SJCRH30 (cell line): ENCODE results near the gene UGGT1. TPM values are rescaled to one million over a fixed set of nuclear protein-coding genes. Genes with fewer than 3 reads are reported as not detected.

Experiments used
- DNase-seq, 2 experiments: peaks; one replicate each; pipeline ENCODE4 v3.0.0-alpha.2; 2015 to 2020
- H3K27ac ChIP-seq: fragments of 250-450 bp; sonication (Bioruptor Pico); 2 replicates; pipeline ENCODE4 v1.5.1; 2020; ENCODE audit warnings: mild to moderate bottlenecking, moderate library complexity
- H3K27me3 ChIP-seq: fragments of 250-450 bp; sonication (Bioruptor Pico); 2 replicates; pipeline ENCODE4 v1.5.1; 2020; ENCODE audit warnings: mild to moderate bottlenecking, moderate library complexity
- H3K36me3 ChIP-seq: fragments of 250-450 bp; sonication (Bioruptor Pico); 2 replicates; pipeline ENCODE4 v1.5.1; 2020; ENCODE audit warnings: mild to moderate bottlenecking, moderate library complexity
- H3K4me1 ChIP-seq: fragments of 250-450 bp; sonication (Bioruptor Pico); 2 replicates; pipeline ENCODE4 v1.5.1; 2020; ENCODE audit warnings: mild to moderate bottlenecking, moderate library complexity
- H3K4me3 ChIP-seq: fragments of 250-450 bp; sonication (Bioruptor Pico); 2 replicates; pipeline ENCODE4 v1.5.1; 2020; ENCODE audit warnings: mild to moderate bottlenecking, moderate library complexity
- H3K9me3 ChIP-seq: fragments of 250-450 bp; sonication (Bioruptor Pico); replicated peaks from 2 replicates; pipeline ENCODE4 v1.5.1; 2020; ENCODE audit warnings: mild to moderate bottlenecking, moderate library complexity
- total RNA-seq: library from RNA; depleted of rRNA; stranded (reverse); fragments of >200 nt; shearing (Covaris generic); gene quantifications from 2 replicates; pipeline ENCODE4 v1.2.3, GENCODE V29; 2014; rRNA removed

The UGGT1 gene, protein sequence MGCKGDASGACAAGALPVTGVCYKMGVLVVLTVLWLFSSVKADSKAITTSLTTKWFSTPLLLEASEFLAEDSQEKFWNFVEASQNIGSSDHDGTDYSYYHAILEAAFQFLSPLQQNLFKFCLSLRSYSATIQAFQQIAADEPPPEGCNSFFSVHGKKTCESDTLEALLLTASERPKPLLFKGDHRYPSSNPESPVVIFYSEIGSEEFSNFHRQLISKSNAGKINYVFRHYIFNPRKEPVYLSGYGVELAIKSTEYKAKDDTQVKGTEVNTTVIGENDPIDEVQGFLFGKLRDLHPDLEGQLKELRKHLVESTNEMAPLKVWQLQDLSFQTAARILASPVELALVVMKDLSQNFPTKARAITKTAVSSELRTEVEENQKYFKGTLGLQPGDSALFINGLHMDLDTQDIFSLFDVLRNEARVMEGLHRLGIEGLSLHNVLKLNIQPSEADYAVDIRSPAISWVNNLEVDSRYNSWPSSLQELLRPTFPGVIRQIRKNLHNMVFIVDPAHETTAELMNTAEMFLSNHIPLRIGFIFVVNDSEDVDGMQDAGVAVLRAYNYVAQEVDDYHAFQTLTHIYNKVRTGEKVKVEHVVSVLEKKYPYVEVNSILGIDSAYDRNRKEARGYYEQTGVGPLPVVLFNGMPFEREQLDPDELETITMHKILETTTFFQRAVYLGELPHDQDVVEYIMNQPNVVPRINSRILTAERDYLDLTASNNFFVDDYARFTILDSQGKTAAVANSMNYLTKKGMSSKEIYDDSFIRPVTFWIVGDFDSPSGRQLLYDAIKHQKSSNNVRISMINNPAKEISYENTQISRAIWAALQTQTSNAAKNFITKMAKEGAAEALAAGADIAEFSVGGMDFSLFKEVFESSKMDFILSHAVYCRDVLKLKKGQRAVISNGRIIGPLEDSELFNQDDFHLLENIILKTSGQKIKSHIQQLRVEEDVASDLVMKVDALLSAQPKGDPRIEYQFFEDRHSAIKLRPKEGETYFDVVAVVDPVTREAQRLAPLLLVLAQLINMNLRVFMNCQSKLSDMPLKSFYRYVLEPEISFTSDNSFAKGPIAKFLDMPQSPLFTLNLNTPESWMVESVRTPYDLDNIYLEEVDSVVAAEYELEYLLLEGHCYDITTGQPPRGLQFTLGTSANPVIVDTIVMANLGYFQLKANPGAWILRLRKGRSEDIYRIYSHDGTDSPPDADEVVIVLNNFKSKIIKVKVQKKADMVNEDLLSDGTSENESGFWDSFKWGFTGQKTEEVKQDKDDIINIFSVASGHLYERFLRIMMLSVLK (N-terminal part only)
- 51.1 and 51.6 TPM in 2 replicates for total RNA-seq

DNA sequence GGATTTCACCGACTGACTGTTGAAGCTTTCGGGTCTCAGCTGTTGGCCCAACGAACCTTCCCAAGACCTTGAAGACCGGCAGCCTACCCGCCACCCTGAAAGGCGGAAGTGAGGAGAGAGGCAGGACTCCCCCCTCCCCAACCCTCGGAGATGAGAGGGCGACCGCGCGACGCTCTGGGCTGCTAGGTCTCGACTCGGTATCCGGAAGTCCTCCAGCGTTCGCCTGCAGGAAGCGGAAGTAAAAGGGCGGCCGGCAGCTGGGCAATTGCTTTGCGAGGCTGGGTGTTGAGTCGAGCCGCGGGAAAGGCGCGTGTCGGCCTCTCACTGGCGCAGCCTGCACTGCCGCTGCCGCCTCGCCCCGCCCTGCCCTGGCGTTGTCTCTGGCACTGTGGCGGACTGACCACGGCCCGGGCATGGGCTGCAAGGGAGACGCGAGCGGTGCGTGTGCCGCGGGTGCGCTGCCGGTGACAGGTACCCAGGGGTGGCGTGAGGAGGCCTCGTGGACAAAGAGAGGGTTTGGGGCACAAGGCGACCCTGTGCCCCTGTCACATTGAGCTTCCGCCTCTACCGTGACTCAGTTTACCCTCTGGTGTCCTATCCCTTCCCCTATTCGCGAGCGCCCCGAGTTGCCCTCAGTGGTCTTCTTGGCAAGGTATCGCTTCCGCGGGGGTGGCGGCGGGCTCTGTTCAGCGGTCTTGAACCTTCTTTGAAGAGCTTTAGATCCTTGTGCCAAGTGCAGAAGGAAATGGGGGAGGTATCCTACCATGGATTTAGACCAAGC lies at the start of gene UGGT1:
Gene UGGT1 (plus strand): TSS at position 256 of the 781 bp plus-strand sequence. CDS start 158 bp downstream, at position 414.
- H3K27ac ChIP-seq: peak within 1 kb of the TSS; percentile 53
- no peaks in the 10 kb centered on the region for H3K4me1 ChIP-seq
- DNase-seq: peak; percentile 97 to 98
- peak within 1 kb of the TSS; percentile 77 for H3K4me3 ChIP-seq
- no peaks in the 10 kb centered on the region; the same call in 1 of the 2 replicates for H3K36me3 ChIP-seq
- no peaks in the 10 kb centered on the region for H3K27me3 ChIP-seq
- H3K9me3 ChIP-seq: no peaks in the 10 kb centered on the region

DNA sequence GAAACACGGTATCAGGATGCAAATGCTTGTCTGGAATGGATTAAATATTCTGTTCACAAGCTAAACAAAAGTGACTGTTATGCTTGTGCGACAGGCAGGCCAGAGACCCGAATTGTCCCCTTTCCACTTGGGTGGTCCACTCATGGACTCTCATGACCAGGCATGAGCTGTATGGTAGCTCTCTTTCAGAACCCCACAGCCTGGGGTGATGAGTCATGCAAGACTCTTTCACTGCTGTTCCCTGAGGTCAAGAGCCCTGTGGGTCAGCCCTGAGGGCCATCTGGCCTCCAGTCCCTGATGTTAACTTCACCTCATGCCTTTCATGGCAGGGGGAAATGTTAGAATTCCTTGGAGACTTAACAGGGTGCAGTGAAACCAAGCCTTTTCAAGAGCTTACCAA lies 49.4 kb upstream of the UGGT1 start:
- Histone ChIP-seq H3K36me3 (no peaks in the 10 kb centered on the region), H3K4me3 (no peak overlapping the region), H3K27ac (no peak overlapping the region), H3K4me1 (peaks cover 2% of the 10 kb centered on the region; the same call in 1 of the 2 replicates), H3K27me3 (no peaks in the 10 kb centered on the region), H3K9me3 (peaks cover 15% of the 10 kb centered on the region)
- peak; percentile 68 for DNase-seq

DNA sequence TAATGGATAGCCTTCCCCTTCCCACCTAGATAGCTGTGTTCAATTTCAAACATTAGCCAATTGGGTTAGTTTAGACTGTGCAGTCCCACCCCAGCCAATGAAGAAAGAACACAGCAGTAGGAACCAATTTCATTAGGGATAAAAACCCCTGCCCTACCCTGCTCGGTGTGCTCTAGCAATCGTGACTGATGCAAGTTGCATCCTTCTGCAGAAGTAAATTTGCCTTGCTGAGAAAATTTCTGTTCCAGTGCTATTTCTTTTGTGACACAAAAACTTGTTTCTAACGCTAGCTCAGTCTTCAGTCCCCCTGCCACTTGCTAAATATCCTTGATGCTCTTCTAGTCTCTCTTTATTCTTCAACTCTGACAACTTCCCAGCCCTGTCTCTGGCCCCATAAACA lies 48.0 kb upstream of the UGGT1 start:
- H3K4me1 ChIP-seq: peaks cover 2% of the 10 kb centered on the region; the same call in 1 of the 2 replicates
- H3K4me3 ChIP-seq: no peak overlapping the region
- H3K27ac ChIP-seq: no peak overlapping the region
- DNase-seq: no peak
- peaks cover 15% of the 10 kb centered on the region for H3K9me3 ChIP-seq
- no peaks in the 10 kb centered on the region for H3K36me3 ChIP-seq
- no peaks in the 10 kb centered on the region for H3K27me3 ChIP-seq

DNA sequence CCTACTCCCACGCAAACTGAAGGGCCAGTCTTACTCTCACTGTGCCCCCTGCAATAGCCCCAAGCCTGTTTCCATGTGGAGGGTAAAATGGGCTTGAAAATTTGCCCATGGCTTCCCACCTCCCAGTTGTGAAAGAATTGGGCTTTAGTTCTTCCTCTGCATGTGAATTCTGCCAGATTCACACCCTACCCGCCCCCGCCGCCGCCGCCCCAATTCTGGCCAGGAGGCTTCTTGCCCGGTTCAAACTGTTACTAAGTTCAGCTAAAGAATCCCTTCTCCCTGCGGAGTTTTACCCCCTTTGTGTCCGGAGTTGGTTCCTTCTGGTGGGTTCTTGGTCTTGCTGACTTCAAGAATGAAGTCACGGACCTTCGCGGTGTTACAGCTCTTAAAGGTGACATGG lies 37.7 kb upstream of the UGGT1 start:
- Histone ChIP-seq H3K4me3 (no peak overlapping the region), H3K27ac (no peak overlapping the region), H3K27me3 (no peaks in the 10 kb centered on the region), H3K36me3 (no peaks in the 10 kb centered on the region), H3K4me1 (no peaks in the 10 kb centered on the region), H3K9me3 (0 out of 2 replicates have a peak, but pooled peaks cover 6% of the 10 kb centered on the region)
- DNase-seq: no peak

DNA sequence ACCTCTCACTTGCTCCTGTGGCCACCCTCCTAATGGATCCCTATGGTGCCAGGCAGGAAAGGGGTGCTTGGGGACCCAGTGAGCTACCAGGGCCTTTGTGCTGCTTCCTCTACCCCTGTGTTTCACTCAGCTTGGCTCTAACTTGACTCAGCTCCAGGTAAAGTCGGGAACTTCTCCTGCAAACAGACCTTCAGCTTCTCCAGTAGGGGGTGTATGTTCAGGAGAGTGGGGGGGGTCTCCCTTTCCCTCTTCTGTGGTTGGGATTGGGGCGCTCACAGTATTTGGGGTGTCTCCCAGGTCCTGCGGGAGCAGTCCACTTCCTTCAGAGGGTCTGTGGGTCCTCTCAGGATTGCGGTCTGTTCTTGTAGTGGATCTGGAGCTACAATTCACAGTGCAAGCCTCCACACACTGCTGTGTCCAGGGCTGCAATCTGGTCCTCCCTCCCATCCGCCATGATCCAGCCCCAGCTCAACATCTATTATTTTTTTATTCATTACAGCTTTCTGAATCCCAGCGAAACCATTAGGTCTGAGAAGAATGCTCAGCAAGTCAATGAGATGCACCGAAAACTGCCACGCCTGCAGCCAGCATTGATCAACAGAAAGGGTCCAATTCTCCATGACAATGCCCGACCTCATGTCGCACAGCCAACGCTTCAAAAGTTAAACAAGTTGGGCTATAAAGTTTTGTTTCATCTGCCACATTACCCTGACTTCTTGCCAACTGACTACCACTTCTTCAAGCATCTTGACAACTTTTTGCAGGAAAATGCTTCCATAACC lies 36.7 kb upstream of the UGGT1 start:
- 0 out of 2 replicates have a peak, but pooled peaks cover 6% of the 10 kb centered on the region for H3K9me3 ChIP-seq
- H3K36me3 ChIP-seq: no peaks in the 10 kb centered on the region
- no peak for DNase-seq
- H3K4me3 ChIP-seq: no peak overlapping the region
- no peak overlapping the region for H3K27ac ChIP-seq
- no peaks in the 10 kb centered on the region for H3K27me3 ChIP-seq
- H3K4me1 ChIP-seq: no peaks in the 10 kb centered on the region

DNA sequence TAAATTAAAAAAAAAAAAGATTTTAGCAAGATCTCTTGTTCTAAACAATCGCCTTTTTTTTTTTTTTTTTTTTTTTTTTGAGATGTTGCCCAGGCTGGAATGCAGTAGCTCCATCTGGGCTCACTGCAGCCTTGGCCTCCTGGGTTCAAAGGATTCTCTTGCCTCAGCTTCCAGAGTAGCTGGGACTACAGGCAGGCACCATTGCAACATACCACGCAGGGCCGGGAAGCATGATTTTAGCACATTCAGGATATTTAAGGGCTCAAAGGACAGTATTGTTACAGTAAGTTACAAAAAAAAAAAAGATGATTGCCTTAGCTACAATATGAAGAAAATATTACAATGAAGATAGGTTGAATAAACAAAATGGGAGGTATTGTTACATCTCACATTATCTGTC lies 33.7 kb upstream of the UGGT1 start:
- no peaks in the 10 kb centered on the region for H3K4me1 ChIP-seq
- no peak overlapping the region for H3K27ac ChIP-seq
- H3K9me3 ChIP-seq: no peaks in the 10 kb centered on the region
- H3K4me3 ChIP-seq: no peak overlapping the region
- H3K36me3 ChIP-seq: no peaks in the 10 kb centered on the region
- no peak for DNase-seq
- no peaks in the 10 kb centered on the region for H3K27me3 ChIP-seq

DNA sequence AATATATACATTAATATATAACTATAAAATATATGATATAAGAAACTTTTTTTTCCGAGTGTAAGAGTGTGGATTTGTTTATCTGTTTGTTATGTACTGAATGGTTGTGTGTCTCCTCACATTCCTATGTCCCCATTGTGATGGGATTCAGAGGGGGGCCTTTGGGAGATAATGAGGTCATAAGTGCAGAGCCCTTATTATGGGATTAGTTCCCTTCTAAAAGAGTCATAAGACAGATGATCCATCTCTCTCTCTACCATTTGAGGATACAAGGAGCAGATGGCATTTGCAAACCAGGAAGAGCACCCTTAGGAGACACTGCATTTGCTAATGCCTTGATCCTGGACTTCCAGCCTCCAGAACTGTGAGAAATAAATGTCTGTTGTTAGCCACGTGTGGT lies 32.9 kb upstream of the UGGT1 start:
- no peaks in the 10 kb centered on the region for H3K4me1 ChIP-seq
- no peaks in the 10 kb centered on the region for H3K36me3 ChIP-seq
- no peak for DNase-seq
- H3K27ac ChIP-seq: no peak overlapping the region
- H3K27me3 ChIP-seq: no peaks in the 10 kb centered on the region
- H3K4me3 ChIP-seq: no peak overlapping the region
- no peaks in the 10 kb centered on the region for H3K9me3 ChIP-seq

DNA sequence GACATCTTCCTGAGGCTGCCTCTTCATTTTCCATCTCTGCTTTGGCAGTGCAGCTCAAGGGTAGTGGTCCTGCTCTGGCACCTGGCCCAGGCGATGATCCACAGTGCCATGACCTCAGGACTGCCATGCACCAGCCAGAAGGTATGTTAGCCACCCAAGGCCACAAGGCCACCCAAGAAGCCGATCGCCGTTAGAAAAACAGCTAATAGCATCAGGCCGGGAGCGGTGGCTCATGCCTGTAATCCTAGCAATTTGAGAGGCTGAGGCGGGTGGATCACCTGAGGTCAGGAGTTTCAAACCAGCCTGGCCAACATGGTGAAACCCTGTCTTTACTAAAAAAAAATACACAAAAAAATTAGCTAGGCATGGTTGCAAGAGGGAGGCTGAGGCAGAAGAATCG lies 28.4 kb upstream of the UGGT1 start:
- H3K36me3 ChIP-seq: no peaks in the 10 kb centered on the region
- no peak overlapping the region for H3K4me3 ChIP-seq
- peak; percentile 20 to 29 for DNase-seq

DNA sequence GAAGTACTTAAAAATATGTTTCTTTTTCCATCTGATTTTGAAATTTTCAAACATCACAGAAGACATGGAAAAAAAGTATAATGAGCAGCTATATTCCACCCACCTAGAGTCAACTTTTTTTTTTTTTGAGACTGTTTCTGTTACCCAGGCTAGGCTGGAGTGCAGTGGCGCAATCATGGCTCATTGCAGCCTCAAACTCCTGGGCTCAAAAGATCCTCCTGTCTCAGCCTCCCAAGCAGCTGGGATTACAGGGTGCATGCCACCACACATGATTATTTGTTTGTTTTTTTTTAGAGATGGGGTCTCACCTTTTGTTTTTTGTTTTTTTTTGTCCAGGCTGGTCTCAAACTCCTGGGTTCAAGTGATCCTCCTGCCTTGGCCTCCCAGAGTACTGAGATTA lies 26.6 kb upstream of the UGGT1 start:
- Histone ChIP-seq H3K9me3 (no peaks in the 10 kb centered on the region), H3K27me3 (no peaks in the 10 kb centered on the region), H3K4me3 (no peak overlapping the region), H3K36me3 (no peaks in the 10 kb centered on the region), H3K4me1 (no peaks in the 10 kb centered on the region), H3K27ac (no peak overlapping the region)
- no peak for DNase-seq

More for the DNA sequence above, 28.4 kb upstream of the UGGT1 start:
- no peak overlapping the region for H3K27ac ChIP-seq
- no peaks in the 10 kb centered on the region for H3K4me1 ChIP-seq
- H3K9me3 ChIP-seq: no peaks in the 10 kb centered on the region
- H3K27me3 ChIP-seq: no peaks in the 10 kb centered on the region

DNA sequence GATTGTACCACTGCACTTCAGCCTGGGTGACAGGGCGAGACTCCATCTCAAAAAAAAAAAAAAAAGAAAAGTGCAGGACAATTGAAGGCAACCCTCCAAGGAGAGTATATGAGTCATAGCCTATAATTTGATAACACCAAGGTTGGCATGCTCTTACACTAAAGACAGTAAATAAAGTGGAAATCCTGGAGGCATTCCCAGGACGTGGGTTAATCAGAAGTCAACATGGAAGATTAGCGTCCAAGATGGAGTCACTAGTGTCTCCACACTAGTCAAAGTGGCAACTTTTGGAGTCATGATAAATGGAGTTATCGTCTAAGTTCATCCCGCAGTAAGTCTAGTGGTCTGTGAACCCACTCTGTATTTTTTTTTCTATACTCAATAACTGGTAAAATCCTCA lies 21.2 kb upstream of the UGGT1 start:
- H3K36me3 ChIP-seq: no peaks in the 10 kb centered on the region
- no peak overlapping the region for H3K27ac ChIP-seq
- DNase-seq: no peak
- no peaks in the 10 kb centered on the region for H3K27me3 ChIP-seq
- H3K4me3 ChIP-seq: no peak overlapping the region
- H3K9me3 ChIP-seq: no peaks in the 10 kb centered on the region
- H3K4me1 ChIP-seq: no peaks in the 10 kb centered on the region

DNA sequence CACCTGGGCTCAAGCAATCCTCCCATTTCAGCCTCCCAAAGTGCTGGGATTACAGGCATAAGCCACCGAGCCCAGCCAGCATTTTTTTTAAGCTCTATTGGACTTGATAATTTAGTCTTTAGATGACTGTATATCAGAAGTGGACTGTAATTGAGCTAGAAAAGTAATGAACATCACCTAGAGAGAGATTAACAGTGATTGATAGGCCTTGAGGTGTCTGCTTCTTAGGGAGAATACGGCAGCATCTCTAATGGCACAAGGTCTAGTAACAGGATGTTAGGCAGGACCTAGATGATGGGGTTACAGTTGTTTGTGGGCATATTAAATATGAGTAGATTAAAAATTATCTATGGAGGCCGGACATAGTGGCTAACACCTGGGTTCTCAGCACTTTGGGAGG lies 17.7 kb upstream of the UGGT1 start:
- Histone ChIP-seq H3K4me3 (no peak overlapping the region), H3K27ac (no peak overlapping the region), H3K4me1 (no peaks in the 10 kb centered on the region), H3K9me3 (no peaks in the 10 kb centered on the region), H3K36me3 (no peaks in the 10 kb centered on the region), H3K27me3 (no peaks in the 10 kb centered on the region)
- DNase-seq: no peak

DNA sequence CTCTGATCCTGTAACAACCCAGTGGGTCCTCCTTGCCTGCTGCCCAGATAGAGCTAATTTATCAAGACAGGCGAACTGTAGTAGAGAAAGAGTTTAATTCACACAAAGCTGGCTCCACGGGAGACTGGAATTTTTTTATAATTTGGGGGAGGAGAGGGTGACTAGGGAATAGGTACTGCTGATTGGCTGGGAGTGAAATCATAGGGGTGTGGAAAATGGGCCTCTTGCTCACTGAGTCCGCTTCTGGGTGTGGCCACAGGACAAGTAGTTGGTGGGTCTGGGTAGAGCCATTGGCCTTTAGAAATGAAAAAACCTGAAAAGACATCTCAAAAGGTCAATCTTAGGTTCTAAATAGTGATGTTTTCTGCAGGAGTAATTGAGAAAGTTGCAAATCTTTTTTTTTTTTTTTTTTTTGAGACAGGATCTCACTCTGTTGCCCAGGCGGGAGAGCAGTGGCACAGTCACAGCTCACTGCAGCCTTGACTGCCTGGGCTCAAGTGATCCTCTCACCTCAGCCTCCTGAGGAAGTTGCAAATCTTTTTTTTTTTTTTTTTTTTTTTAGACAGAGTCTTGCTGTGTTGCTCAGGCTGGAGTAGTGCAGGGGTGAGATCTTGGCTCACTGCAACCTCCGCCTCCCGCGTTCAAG lies 14.4 kb upstream of the UGGT1 start:
- Histone ChIP-seq H3K27ac (no peak overlapping the region), H3K36me3 (no peaks in the 10 kb centered on the region), H3K4me1 (no peaks in the 10 kb centered on the region), H3K4me3 (no peak overlapping the region), H3K27me3 (no peaks in the 10 kb centered on the region), H3K9me3 (no peaks in the 10 kb centered on the region)
- no peak for DNase-seq

DNA sequence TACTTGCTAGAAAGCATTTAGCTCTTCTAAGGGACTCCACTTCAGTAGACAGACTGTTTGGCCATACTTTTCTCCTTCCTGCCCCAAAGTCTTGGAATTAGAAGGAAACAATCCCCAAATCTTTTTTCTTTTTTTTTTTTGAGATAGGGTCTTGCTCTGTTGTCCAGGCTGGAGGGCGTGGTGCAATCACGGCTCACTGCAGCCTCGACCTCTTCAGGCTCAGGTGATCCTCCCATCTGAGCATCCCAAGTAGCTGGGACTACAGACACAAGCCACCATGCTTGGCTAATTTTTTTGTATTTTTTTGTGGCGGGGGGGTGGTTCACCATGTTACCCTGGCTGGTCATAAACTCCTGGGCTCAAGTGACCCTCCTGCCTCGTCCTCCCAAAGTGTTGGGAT lies 6.2 kb upstream of the UGGT1 start:
- Histone ChIP-seq H3K27me3 (no peaks in the 10 kb centered on the region), H3K9me3 (no peaks in the 10 kb centered on the region), H3K36me3 (no peaks in the 10 kb centered on the region), H3K4me1 (no peaks in the 10 kb centered on the region), H3K27ac (no peak overlapping the region), H3K4me3 (no peak overlapping the region)
- DNase-seq: no peak
